Stimulated activated CD4-positive, alpha-beta T cell treated with anti-CD3 and anti-CD28 coated beads, Interleukin-4, amount 100 ng/mL, for 24 hours (primary cell): ENCODE measurements around the gene DEFB128.

ENCODE experiments used
- DNase-seq: peaks from one replicate; pipeline ENCODE4 v3.0.0-alpha.2; 2020

The DEFB128 gene

DNA sequence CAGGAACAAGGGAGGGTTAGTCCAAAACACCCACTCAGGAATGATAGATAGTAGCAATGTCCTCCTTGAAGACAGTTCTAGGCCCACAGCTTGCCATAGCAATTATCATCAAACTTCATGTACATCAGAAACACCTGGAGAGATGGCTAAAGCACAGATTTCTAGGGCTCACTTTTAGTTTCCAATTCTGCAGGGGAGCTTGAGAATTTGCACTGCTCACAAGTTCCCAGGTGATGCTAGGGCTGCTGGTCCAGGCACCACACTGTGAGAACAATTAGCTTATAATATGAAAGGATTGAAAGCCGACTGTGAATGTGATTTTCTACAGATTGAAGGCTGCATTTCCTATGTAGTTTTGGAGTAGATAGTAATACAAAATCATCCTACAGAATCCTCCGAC, 43.6 kb downstream of the DEFB128 start:
- DNase-seq = no peak

DNA sequence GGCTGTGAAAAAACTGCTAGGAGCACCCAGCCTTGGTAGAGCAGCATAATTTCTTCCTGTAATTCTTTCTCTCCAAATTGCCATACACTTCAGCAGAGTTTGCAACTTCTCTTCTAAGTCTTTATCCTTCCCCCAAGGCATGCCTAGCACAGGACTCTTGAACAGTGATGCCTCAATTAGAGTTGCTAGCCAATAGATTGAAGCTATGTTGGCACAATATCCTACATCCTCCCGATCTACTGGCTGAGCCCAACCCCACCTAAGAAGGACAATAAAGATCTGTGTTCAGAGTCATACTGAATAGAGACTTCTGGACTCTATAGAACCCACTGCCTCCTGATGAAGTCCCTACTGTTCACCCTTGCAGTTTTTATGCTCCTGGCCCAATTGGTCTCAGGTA, 47.2 kb downstream of the DEFB128 start, which contains the start of gene DEFB126:
TSS of gene DEFB126 (plus strand) at position 301 of the 400 bp plus-strand sequence. CDS start at position 340, 39 bp downstream.
- DNase-seq = no peak
